Measurements from ENCODE around the gene REXO1. TPM values are rescaled to one million over a fixed set of nuclear protein-coding genes. Genes with fewer than 3 reads are reported as not detected.

The REXO1 gene
- total RNA-seq, 2 donors from 2014 or later: 22.8 to 27.4 TPM

- DNase-seq (ENCODE audit: low spot score): no peak
- intact Hi-C loops (cut with DNase I): loop anchor here in 1 of 2 donors (5.0 kb wide), 1 partner anchor 1219 kb away; no protein-coding TSS in a partner anchor
Measured at GRCh38 chr19:1818549-1819195, 29.6 kb downstream of the REXO1 start.

DNA sequence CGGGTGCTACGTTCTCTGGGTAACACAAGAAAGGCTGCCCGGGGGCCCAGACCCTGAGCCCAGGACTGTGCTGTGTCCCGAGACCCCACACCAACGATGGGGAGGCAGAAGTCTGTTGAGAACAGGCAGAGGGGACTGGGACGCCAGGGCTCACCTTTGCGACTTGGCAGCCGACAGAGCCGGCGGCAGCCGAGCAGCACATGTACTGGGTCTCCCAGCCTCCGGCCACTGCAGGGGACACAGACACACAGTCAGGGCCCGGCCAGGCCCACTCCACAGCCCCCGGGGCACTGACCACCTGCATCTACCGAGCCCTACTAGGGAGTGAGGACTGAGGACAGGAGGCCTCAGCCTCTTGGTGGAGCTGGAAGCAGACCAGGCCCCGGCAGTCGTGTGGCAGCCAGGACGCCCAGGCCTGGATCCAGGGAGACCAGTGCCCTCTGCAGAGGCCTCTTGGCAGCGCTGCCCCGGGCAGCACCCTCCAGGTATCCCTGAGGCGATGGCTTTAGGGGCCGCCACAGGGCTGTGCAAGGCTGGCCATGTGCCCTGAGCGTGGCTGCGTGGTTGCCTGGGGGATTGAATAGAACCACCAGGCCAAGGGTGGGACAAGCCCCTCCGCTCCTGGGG, 30.6 kb downstream of the REXO1 start:
- DNase-seq (ENCODE audit: low spot score): no peak
- intact Hi-C loops (cut with DNase I): loop anchor here in 1 of 2 donors (5.0 kb wide), 1 partner anchor 1220 kb away; no protein-coding TSS in a partner anchor

GRCh38 chr19:1816530-1817298, 31.6 kb downstream of the REXO1 start:
- intact Hi-C loops (cut with DNase I): loop anchor here in 1 of 2 donors (5.0 kb wide), 1 partner anchor 1221 kb away; no protein-coding TSS in a partner anchor
- DNase-seq (ENCODE audit: low spot score): no peak

GRCh38 chr19:1815605-1816529, 32.4 kb downstream of the REXO1 start:
- no peak for DNase-seq (ENCODE audit: low spot score)

DNA sequence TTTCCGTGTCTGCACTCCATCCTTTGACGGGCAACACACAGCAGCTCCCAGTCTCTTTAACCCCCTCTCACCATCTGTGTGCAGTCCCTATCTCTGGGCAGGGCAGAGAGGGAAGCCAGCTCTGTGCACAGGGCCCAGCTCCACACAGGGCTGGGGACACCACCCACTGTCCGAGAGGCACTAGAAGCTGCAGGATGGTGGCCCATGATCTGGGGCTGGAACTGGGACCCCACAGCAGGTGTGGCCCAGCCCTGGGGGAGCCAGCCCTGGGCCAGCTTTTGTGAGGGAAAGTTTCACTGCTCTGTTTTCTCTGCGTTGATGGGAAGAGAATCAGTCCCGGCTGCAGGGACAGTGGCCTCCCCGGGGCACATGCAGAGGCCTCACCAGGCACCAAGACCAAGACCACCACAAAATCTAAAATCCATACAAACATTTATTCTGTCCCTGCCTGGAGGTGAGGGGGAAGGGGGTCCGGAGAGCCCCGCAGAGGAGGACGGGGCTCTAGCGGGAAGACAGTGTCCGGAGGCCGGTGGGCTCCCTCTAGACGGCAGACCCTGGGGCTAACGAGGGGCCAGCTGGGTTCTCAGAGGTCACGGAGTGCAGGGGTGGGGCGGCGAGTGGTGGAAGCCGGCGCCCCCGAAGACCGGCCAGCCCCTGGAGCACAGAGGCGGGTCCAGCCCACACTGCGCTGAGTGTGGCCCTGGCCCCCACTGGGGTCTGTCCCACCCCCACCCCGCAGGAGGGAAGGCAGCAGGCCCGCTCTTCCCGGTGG, 33.3 kb downstream of the REXO1 start:
- no peak for DNase-seq (ENCODE audit: low spot score)
- intact Hi-C loops (cut with DNase I): loop anchor here in 1 of 2 donors (5.0 kb wide), 1 partner anchor 1222 kb away; no protein-coding TSS in a partner anchor

More at GRCh38 chr19:1815605-1816529, 32.4 kb downstream of the REXO1 start:
- intact Hi-C loops (cut with DNase I): loop anchor here in 1 of 2 donors (5.0 kb wide), 1 partner anchor 1221 kb away; no protein-coding TSS in a partner anchor

GRCh38 chr19:1814391-1814790, 33.9 kb downstream of the REXO1 start:
- DNase-seq (ENCODE audit: low spot score): no peak
- intact Hi-C loops (cut with DNase I): no loop called here

DNA sequence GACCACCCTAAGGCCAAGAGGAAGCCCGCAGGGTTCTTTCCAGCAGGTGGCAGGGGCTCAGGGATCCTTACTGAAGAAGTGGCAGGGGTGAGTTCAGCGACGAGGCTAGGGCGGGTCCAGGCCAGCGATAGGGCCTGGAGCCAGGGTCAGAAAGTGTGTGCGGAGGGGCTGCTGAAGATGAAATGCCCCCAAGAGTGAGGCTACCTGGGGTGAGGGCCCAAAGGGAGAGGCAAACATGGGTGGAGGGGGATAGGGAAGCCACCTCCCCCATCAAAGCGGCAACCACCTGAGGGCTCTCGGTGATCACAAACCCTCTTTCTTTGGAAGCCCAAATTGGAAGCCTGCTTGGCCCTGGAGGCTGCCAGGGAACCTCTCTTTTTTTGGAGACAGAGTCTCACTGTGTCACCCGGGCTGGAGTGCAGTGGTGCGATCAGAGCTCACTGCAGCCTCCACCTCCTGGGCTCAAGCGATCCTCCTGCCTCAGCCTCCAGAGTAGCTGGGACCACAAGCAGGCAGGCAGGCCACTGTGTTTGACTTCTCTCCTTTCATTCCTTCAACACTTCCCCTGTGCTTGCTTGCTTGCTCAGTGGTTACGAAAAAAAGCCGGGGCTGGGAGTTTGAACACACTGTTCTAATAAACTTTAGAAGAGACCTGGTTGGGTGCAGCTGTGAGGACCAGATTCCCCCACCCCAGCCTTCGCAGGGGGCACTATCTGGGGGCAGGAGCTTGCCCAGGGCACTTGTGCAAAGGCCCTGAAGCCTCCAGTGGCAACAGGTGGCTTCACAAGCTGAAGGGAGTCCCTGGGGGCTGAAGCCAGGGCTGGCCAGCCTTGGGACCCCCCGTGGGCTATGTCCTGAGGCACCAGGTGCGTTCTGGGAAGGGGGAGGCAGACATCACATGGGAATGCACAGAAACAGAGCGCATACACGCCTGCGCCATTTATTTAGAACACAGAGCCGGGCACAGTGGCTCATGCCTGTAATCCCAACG, 34.8 kb downstream of the REXO1 start:
- intact Hi-C loops (cut with DNase I): no loop called here
- no peak for DNase-seq (ENCODE audit: low spot score)

DNA sequence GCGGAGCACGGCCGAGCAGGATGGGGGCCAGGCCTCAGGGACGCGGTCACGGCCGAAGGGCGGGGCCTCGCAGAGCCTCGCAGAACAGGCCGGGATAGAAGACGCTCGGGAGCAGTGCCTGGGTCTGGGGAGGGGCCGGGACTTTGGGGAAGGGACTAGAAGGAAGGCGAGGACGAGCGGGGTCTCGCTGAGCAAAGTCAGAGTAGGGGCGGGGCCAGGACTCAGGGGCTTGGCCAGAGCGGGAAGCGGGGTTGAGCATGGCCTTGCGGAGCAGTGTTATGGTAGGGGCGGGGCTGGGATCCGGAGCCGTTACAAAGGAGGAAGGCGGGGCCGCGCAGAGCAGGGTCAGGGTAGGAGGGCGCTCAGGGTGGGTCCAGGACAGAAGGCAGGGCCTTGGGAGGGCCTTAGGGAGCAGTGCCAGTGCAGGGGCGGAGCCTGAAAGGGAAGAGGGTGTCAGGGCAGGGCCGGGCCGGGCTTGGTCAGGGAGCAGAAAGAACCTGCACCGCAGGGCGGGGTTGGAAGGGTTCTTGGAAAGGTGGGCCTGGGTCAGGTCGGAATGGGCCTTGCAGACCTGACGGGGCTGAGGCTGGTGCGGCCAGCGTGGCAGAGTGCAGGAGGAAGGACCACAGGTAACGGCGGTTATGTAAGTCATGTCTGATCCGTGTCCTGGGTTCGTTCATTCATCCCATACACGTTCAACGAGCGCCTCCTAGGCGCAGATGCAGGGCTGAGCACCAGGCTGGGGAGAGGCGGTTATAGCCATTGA, 35.7 kb downstream of the REXO1 start:
- intact Hi-C loops (cut with DNase I): no loop called here
- DNase-seq (ENCODE audit: low spot score): peak; percentile 98

- no peak for DNase-seq (ENCODE audit: low spot score)
- intact Hi-C loops (cut with DNase I): no loop called here
Measured at GRCh38 chr19:1811942-1812425, 36.3 kb downstream of the REXO1 start, which contains the start of gene ATP8B3. ATP8B3 (minus strand) TSS chr19:1812276; CDS start chr19:1811736, 540 bp downstream.

DNA sequence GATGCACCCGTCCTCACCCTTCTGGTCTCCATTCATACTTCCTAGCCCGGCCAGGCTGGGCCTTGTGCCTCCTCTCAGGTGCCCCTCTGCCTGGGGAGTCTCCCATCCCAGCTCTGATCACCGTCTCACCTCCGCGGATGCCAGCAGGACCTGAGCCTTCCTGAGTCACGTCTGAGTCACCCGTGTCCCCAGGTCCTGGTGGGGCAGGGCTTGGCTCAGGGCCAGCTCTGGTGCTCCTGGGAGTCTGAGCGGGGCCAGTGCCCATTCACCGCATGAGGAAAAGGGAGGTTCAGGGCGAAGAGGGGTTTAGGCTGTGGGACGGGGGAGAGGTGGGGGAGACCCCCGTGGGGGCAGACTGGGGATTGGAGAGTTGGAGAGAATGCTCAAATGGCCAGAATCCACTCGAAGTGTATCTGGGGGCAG, 36.8 kb downstream of the REXO1 start:
- intact Hi-C loops (cut with DNase I): no loop called here
- peak; percentile 88 for DNase-seq (ENCODE audit: low spot score)

DNA sequence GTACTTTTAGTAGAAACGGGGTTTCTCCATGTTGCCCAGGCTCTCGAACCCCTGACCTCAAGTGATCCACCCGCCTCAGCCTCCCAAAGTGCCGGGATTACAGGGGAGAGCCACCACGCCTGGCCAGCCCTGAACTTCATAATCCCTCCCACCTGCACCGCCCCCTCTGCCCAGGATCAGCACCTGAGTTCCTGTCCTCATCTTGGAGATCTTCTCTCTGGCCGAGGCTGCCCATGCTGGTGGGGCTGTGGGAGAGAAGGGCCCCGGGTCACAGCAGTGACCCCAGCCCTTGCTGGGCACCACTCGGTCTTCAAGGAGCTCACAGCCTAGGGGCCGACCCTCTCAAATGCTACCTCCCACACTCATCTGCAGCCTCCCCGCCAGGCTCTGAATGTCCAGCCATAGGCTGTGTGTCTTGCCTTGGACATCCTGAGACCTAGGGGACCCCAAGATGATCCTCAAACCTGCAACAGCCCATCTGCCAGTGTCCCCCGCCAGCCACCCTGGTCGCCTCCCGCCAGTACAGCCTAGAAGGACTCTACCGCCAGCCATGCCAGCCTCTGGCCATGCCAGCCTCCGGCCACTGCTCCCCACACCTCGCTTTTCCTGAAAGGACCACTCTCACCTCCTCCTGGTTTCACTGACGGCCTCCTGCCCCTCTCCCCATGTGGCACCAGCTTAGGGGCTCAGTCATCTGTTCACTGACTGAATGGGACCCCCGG, 37.7 kb downstream of the REXO1 start:
- intact Hi-C loops (cut with DNase I): no loop called here
- DNase-seq (ENCODE audit: low spot score): no peak

DNA sequence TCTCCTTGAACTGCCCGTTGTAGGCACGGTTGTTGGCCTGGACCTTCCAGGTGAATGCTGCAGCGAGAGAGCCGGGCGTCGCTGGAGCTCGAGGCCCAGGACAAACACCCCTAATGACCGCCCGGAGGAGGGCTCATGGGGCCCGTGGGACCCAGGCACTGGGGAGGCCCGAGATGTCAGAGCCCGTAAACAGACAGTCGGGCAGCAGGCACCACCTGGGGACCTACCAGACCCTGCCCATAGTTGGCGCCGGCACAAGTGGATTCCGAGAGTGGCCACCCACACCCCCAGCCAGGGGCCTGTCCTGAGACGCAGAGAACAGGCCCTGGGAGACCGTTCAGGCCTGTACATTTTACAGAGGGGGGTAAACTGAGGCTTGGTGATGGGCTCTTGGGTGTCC, 38.6 kb downstream of the REXO1 start:
- intact Hi-C loops (cut with DNase I): no loop called here
- no peak for DNase-seq (ENCODE audit: low spot score)

DNA sequence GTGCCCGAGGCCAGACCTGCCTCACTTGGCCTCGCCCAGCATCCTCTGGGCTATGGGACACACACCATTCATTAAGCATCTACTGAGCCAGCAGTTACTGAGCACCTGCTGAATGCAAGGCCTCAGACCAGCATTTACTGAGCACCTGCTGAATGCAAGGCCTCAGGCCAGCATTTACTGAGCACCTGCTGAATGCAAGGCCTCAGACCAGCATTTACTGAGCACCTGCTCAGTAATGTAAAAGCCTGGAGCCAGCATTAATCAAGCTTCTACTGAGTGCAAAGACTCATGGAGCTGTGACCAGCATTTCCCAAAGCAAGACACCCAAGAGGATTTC, 39.9 kb downstream of the REXO1 start:
- intact Hi-C loops (cut with DNase I): no loop called here
- no peak for DNase-seq (ENCODE audit: low spot score)

GRCh38 chr19:1807695-1808394, 40.4 kb downstream of the REXO1 start:
- intact Hi-C loops (cut with DNase I): no loop called here
- DNase-seq (ENCODE audit: low spot score): no peak

All from posterior vena cava (tissue), 2 donors.